DND-41 (cell line): ENCODE data around the gene ADAMTS9.

Experiments
- ATAC-seq: fragments of 200-7000 bp; cut with Tn5 transposase; 3 replicates; pipeline ENCODE4 v1.9.1; 2021; ENCODE audit warnings: low read depth; ENCODE audit not compliant: insufficient read depth
- DNase-seq: peaks from one replicate; pipeline ENCODE4 v3.0.0-alpha.2; 2020
- H2AFZ ChIP-seq: 2 replicates; pipeline ENCODE4 v1.6.0; 2012; ENCODE audit warnings: low read depth, low read length
- H3K27ac ChIP-seq: 2 replicates; pipeline ENCODE4 v1.5.1; 2012; ENCODE audit warnings: low read length, inconsistent platforms
- H3K27me3 ChIP-seq: fragments of 200-600 bp; sonication (generic); 2 replicates; pipeline ENCODE4 v1.6.0; 2012; ENCODE audit warnings: low read length, mild to moderate bottlenecking, inconsistent platforms; ENCODE audit not compliant: insufficient read depth, poor library complexity
- H3K36me3 ChIP-seq: 2 replicates; pipeline ENCODE4 v1.5.1; 2012; ENCODE audit warnings: low read length, inconsistent platforms; ENCODE audit not compliant: insufficient read depth
- H3K4me1 ChIP-seq: 2 replicates; pipeline ENCODE4 v1.5.1; 2012; ENCODE audit warnings: mild to moderate bottlenecking, low read length; ENCODE audit not compliant: insufficient read depth
- H3K4me2 ChIP-seq: 2 replicates; pipeline ENCODE4 v1.6.0; 2012; ENCODE audit warnings: mild to moderate bottlenecking, moderate library complexity, low read length, inconsistent platforms; ENCODE audit not compliant: insufficient read depth
- H3K4me3 ChIP-seq, 2 experiments: fragments of 200-600 bp in 1 of 2; shearing (Covaris generic) in 1 of 2; 2 replicates each; pipeline ENCODE4 v1.5.1; 2012 to 2016; ENCODE audit warnings: inconsistent platforms in 2 of 2, low read length in 2 of 2, mild to moderate bottlenecking in 2 of 2, low read depth in 1 of 2, moderate library complexity in 1 of 2
- H3K79me2 ChIP-seq: 2 replicates; pipeline ENCODE4 v1.6.0; 2012; ENCODE audit warnings: low read length, inconsistent platforms; ENCODE audit not compliant: insufficient read depth
- H3K9ac ChIP-seq: 2 replicates; pipeline ENCODE4 v1.6.0; 2012; ENCODE audit warnings: low read depth, mild to moderate bottlenecking, inconsistent platforms, low read length, moderate library complexity
- H3K9me3 ChIP-seq: 2 replicates; pipeline ENCODE4 v1.5.1; 2012; ENCODE audit warnings: low read length, moderate library complexity, mild to moderate bottlenecking, inconsistent platforms; ENCODE audit not compliant: insufficient read depth, severe bottlenecking
- H4K20me1 ChIP-seq: 2 replicates; pipeline ENCODE4 v1.6.0; 2012; ENCODE audit warnings: low read length; ENCODE audit not compliant: insufficient read depth
- EZH2 ChIP-seq: IDR thresholded peaks from 3 replicates; pipeline ENCODE4 v1.6.1; 2012; ENCODE audit warnings: borderline replicate concordance, low read depth, mild to moderate bottlenecking, moderate library complexity, low read length, inconsistent platforms; ENCODE audit not compliant: severe bottlenecking
- TF ChIP-seq, protein P1 (sequence below): IDR thresholded peaks from 2 replicates; pipeline ENCODE4 v1.5.1; 2012; ENCODE audit warnings: borderline replicate concordance, low read length, moderate library complexity, mild to moderate bottlenecking; ENCODE audit not compliant: poor library complexity, severe bottlenecking; ENCODE audit errors: extremely low read depth

The ADAMTS9 gene

DNA sequence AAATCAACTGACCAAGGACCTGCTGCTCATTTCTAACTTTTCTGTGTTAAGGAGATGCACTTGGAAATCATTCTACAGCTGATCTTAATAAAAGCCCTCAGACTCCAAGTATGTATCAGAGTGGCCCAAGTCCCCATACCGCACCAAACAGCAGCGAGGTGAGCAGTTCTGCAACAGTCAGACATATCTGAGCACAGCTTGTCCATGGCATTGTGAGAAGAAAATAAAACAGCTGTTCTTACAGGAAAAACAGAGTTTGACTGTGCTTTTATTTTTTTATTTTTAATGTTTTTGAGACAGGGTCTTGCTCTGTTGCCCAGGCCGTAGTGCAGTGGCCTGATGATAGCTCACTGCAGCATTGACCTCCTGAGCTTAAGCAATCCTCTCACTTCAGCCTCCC is 131.8 kb downstream of the ADAMTS9 start:
- Histone ChIP-seq H4K20me1 (no peaks in the 10 kb centered on the region), H3K27me3 (no peaks in the 10 kb centered on the region), H3K27ac (no peak overlapping the region), H3K4me2 (no peak overlapping the region), H2AFZ (no peak overlapping the region), H3K4me3 (no peak overlapping the region), H3K79me2 (no peaks in the 10 kb centered on the region), H3K4me1 (no peaks in the 10 kb centered on the region), H3K9ac (no peak overlapping the region), H3K36me3 (no peaks in the 10 kb centered on the region), H3K9me3 (no peaks in the 10 kb centered on the region)
- no peak for ATAC-seq
- no peak for DNase-seq
- TF ChIP-seq EZH2: no peak
- TF ChIP-seq, protein P1, sequence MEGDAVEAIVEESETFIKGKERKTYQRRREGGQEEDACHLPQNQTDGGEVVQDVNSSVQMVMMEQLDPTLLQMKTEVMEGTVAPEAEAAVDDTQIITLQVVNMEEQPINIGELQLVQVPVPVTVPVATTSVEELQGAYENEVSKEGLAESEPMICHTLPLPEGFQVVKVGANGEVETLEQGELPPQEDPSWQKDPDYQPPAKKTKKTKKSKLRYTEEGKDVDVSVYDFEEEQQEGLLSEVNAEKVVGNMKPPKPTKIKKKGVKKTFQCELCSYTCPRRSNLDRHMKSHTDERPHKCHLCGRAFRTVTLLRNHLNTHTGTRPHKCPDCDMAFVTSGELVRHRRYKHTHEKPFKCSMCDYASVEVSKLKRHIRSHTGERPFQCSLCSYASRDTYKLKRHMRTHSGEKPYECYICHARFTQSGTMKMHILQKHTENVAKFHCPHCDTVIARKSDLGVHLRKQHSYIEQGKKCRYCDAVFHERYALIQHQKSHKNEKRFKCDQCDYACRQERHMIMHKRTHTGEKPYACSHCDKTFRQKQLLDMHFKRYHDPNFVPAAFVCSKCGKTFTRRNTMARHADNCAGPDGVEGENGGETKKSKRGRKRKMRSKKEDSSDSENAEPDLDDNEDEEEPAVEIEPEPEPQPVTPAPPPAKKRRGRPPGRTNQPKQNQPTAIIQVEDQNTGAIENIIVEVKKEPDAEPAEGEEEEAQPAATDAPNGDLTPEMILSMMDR: no peak

DNA sequence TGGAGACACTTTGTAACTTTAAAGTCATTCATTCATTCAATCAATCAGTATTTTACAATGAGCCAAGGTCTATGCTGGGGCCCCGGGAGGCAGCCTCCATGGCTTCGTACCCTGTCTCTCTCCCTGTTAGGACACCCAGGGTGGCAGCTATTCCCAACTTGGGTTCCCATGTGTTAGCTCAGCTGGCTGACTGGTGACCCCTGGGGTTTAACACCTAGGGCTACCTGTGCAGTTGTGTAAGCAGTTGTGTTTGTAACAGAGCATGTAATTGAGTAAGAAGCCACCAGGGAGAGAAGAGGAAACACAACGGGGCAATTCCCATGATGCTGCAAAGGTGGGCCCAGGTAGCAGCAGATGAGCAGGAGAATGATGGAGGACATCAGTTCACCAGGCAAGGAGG is 132.4 kb downstream of the ADAMTS9 start:
- no peak overlapping the region for H3K9ac ChIP-seq
- no peaks in the 10 kb centered on the region for H3K79me2 ChIP-seq
- H3K4me2 ChIP-seq: no peak overlapping the region
- H4K20me1 ChIP-seq: no peaks in the 10 kb centered on the region
- no peaks in the 10 kb centered on the region for H3K4me1 ChIP-seq
- H2AFZ ChIP-seq: no peak overlapping the region
- TF ChIP-seq, protein P1: no peak
- TF ChIP-seq EZH2: no peak
- ATAC-seq: no peak
- H3K4me3 ChIP-seq: no peak overlapping the region
- DNase-seq: no peak
- no peaks in the 10 kb centered on the region for H3K36me3 ChIP-seq
- no peak overlapping the region for H3K27ac ChIP-seq
- H3K9me3 ChIP-seq: no peaks in the 10 kb centered on the region
- no peaks in the 10 kb centered on the region for H3K27me3 ChIP-seq

DNA sequence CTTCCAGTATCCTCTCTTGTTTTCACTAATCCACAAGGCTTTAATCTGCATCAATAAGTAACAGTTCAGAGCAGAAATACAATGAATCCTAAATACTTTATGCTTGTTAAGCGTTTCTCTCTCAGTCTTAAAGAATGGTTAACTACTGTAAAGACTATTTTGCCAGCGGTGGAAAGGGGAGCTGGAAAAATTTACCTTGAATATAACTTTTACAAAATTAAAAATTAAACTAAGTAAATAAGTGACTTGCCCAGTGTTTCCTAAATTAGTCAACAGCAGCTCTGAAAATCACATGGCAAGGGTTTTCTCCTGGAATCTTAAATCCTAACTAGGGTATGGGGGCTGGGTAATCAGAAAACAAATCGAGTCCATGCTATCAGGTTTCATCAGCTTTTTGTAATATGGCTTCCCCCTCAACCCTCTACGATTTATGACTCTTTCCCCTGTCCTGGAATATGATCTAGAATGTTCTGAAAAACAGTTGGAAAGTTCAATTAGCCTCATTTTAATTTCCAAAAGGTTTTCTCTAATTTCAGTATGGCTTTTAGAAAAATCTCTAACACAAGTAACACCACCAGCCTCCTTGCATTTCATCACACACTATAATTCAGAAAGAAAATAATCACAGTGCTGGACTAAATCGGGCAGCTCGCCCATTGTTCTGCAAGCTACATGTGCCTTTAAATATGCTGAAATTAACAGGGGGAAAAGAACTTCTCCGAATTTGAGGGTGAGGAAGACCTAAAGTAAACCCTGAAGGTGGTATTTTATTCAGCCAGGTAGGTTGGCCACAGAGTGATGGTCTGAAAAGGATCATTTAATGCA is 133.5 kb downstream of the ADAMTS9 start:
- ATAC-seq (no peak), DNase-seq (no peak)
- Histone ChIP-seq H3K4me2 (no peak overlapping the region), H3K9me3 (no peaks in the 10 kb centered on the region), H3K4me1 (no peaks in the 10 kb centered on the region), H3K36me3 (no peaks in the 10 kb centered on the region), H3K79me2 (no peaks in the 10 kb centered on the region), H3K9ac (no peak overlapping the region), H3K27ac (no peak overlapping the region), H3K4me3 (no peak overlapping the region), H3K27me3 (no peaks in the 10 kb centered on the region), H2AFZ (no peak overlapping the region), H4K20me1 (no peaks in the 10 kb centered on the region)
- TF ChIP-seq, protein P1: no peak
- no peak for TF ChIP-seq EZH2
